Measurements from ENCODE around the gene TACC2. TPM values are rescaled to one million over a fixed set of nuclear protein-coding genes. Genes with fewer than 3 reads are reported as not detected.
A peak's percentile ranks its signal among the peaks of the same experiment; 100 is the strongest.

The TACC2 gene
- total and polyA plus RNA-seq, 2 experiments from 2014 or later = 4.3 to 16.7 TPM

- no peaks in the 10 kb centered on the region for H3K36me3 ChIP-seq (ENCODE audit: low read depth)
- DNase-seq = no peak
- H3K79me2 ChIP-seq (ENCODE audit: insufficient read depth) = no peaks in the 10 kb centered on the region
- no peaks in the 10 kb centered on the region for H3K9me3 ChIP-seq (ENCODE audit: low read depth)
- H3K4me3 ChIP-seq = no peak overlapping the region
- H2AFZ ChIP-seq = no peak overlapping the region
- H3K4me1 ChIP-seq (ENCODE audit: insufficient read depth) = peaks cover 6% of the 10 kb centered on the region; the same call in 1 of the 2 replicates
- no peaks in the 10 kb centered on the region for H3K27me3 ChIP-seq (replicated peaks; ENCODE audit: insufficient read depth)
- WGBS, 2 experiments (ENCODE audit: low coverage in 1 of 2, low lambda C conversion rate in 2 of 2, missing lambda C conversion rate in 2 of 2) = 96 to 97% methylated on average over 5 of the region's 5 CpGs
- no peak for TF ChIP-seq EZH2 (IDR thresholded peaks at IDR 0.05; ENCODE audit: insufficient read depth, poor library complexity, severe bottlenecking)
- no peak for TF ChIP-seq EZH2phosphoT487 (IDR thresholded peaks at IDR 0.05; ENCODE audit: insufficient read depth, low read depth)
- H3K9me2 ChIP-seq (ENCODE audit: insufficient read depth) = no peaks in the 10 kb centered on the region
- peaks cover 4% of the 10 kb centered on the region; the same call in 1 of the 2 replicates for H3F3A ChIP-seq (ENCODE audit: insufficient read depth)
- no peaks in the 10 kb centered on the region for H4K20me1 ChIP-seq (ENCODE audit: insufficient read depth)
- no peak overlapping the region for H3K4me2 ChIP-seq (ENCODE audit: unreplicated experiment)
- no peak overlapping the region for H3K9ac ChIP-seq
- in situ Hi-C loops (cut with MboI) = no loop called here
- no peak overlapping the region for H3K27ac ChIP-seq
Measured at GRCh38 chr10:122236690-122237306, 247.8 kb downstream of the TACC2 start.

GRCh38 chr10:122237331-122237990 lies 248.5 kb downstream of the TACC2 start:
- H3K4me1 ChIP-seq (ENCODE audit: insufficient read depth) = peaks cover 6% of the 10 kb centered on the region; the same call in 1 of the 2 replicates
- H3K36me3 ChIP-seq (ENCODE audit: low read depth) = peaks cover 1% of the 10 kb centered on the region; the same call in 1 of the 2 replicates
- 84 to 85% methylated on average over 17 of the region's 17 CpGs for WGBS, 2 experiments (ENCODE audit: low coverage in 1 of 2, low lambda C conversion rate in 2 of 2, missing lambda C conversion rate in 2 of 2)
- H3K9me2 ChIP-seq (ENCODE audit: insufficient read depth) = no peaks in the 10 kb centered on the region
- H3K9me3 ChIP-seq (ENCODE audit: low read depth) = no peaks in the 10 kb centered on the region
- no peaks in the 10 kb centered on the region for H4K20me1 ChIP-seq (ENCODE audit: insufficient read depth)
- no peak overlapping the region for H3K9ac ChIP-seq
- H3K79me2 ChIP-seq (ENCODE audit: insufficient read depth) = no peaks in the 10 kb centered on the region
- H2AFZ ChIP-seq = no peak overlapping the region
- TF ChIP-seq EZH2phosphoT487 (IDR thresholded peaks at IDR 0.05; ENCODE audit: insufficient read depth, low read depth) (no peak), EZH2 (IDR thresholded peaks at IDR 0.05; ENCODE audit: insufficient read depth, poor library complexity, severe bottlenecking) (no peak)
- no peak overlapping the region for H3K4me3 ChIP-seq
- in situ Hi-C loops (cut with MboI) = no loop called here
- H3K27me3 ChIP-seq (replicated peaks; ENCODE audit: insufficient read depth) = no peaks in the 10 kb centered on the region
- DNase-seq = no peak
- H3K27ac ChIP-seq = no peak overlapping the region
- peaks cover 4% of the 10 kb centered on the region; the same call in 1 of the 2 replicates for H3F3A ChIP-seq (ENCODE audit: insufficient read depth)
- no peak overlapping the region for H3K4me2 ChIP-seq (ENCODE audit: unreplicated experiment)

GRCh38 chr10:122239578-122240257 lies 250.8 kb downstream of the TACC2 start:
- Histone ChIP-seq H3K9me3 (ENCODE audit: low read depth) (no peaks in the 10 kb centered on the region), H3K36me3 (ENCODE audit: low read depth) (peaks cover 2% of the 10 kb centered on the region; the same call in 1 of the 2 replicates), H3K27ac (peak overlapping the region; percentile 31; the same call in 1 of the 2 replicates), H3K9ac (no peak overlapping the region; the same call in 1 of the 2 replicates), H3K79me2 (ENCODE audit: insufficient read depth) (no peaks in the 10 kb centered on the region), H3K4me1 (ENCODE audit: insufficient read depth) (peaks cover 6% of the 10 kb centered on the region; the same call in 1 of the 2 replicates), H3K9me2 (ENCODE audit: insufficient read depth) (no peaks in the 10 kb centered on the region), H3K4me2 (ENCODE audit: unreplicated experiment) (no peak overlapping the region), H2AFZ (no peak overlapping the region), H3K4me3 (no peak overlapping the region), H3F3A (ENCODE audit: insufficient read depth) (peaks cover 4% of the 10 kb centered on the region; the same call in 1 of the 2 replicates), H3K27me3 (replicated peaks; ENCODE audit: insufficient read depth) (no peaks in the 10 kb centered on the region), H4K20me1 (ENCODE audit: insufficient read depth) (no peaks in the 10 kb centered on the region)
- TF ChIP-seq EZH2 (IDR thresholded peaks at IDR 0.05; ENCODE audit: insufficient read depth, poor library complexity, severe bottlenecking) = no peak
- no peak for TF ChIP-seq EZH2phosphoT487 (IDR thresholded peaks at IDR 0.05; ENCODE audit: insufficient read depth, low read depth)
- in situ Hi-C loops (cut with MboI) = no loop called here
- 45 to 52% methylated on average over 10 of the region's 10 CpGs for WGBS, 2 experiments (ENCODE audit: low coverage in 1 of 2, low lambda C conversion rate in 2 of 2, missing lambda C conversion rate in 2 of 2)
- peak; percentile 89 for DNase-seq

GRCh38 chr10:122240401-122240800 lies 251.4 kb downstream of the TACC2 start:
- Histone ChIP-seq H3F3A (ENCODE audit: insufficient read depth) (peaks cover 4% of the 10 kb centered on the region; the same call in 1 of the 2 replicates), H3K9ac (no peak overlapping the region), H3K4me1 (ENCODE audit: insufficient read depth) (peaks cover 6% of the 10 kb centered on the region; the same call in 1 of the 2 replicates), H3K36me3 (ENCODE audit: low read depth) (peaks cover 2% of the 10 kb centered on the region; the same call in 1 of the 2 replicates), H3K9me2 (ENCODE audit: insufficient read depth) (no peaks in the 10 kb centered on the region), H3K27ac (0 out of 2 replicates have a peak overlapping the region, but pooled peaks have one; percentile 11), H2AFZ (no peak overlapping the region), H3K27me3 (replicated peaks; ENCODE audit: insufficient read depth) (no peaks in the 10 kb centered on the region), H4K20me1 (ENCODE audit: insufficient read depth) (no peaks in the 10 kb centered on the region), H3K4me3 (no peak overlapping the region), H3K79me2 (ENCODE audit: insufficient read depth) (no peaks in the 10 kb centered on the region), H3K9me3 (ENCODE audit: low read depth) (no peaks in the 10 kb centered on the region), H3K4me2 (ENCODE audit: unreplicated experiment) (no peak overlapping the region)
- TF ChIP-seq EZH2 (IDR thresholded peaks at IDR 0.05; ENCODE audit: insufficient read depth, poor library complexity, severe bottlenecking) = no peak
- TF ChIP-seq EZH2phosphoT487 (IDR thresholded peaks at IDR 0.05; ENCODE audit: insufficient read depth, low read depth) = no peak
- no peak for DNase-seq
- 99 to 100% methylated on average over 6 of the region's 6 CpGs for WGBS, 2 experiments (ENCODE audit: low coverage in 1 of 2, low lambda C conversion rate in 2 of 2, missing lambda C conversion rate in 2 of 2)
- in situ Hi-C loops (cut with MboI) = no loop called here
